Suprapubic skin (tissue), 4 donors: ENCODE data around the gene SORCS2. TPM values are rescaled to one million over a fixed set of nuclear protein-coding genes. Genes with fewer than 3 reads are reported as not detected.

Experiments
- DNase-seq, 2 donors: peaks; one replicate each; pipeline ENCODE4 v3.0.0-alpha.2; 2019; ENCODE audit warnings: low spot score in 2 of 2
- H3K27ac ChIP-seq: fragments of 200-600 bp; sonication (generic); one replicate; pipeline ENCODE4 v1.5.1; 2019
- H3K27me3 ChIP-seq: fragments of 200-600 bp; sonication (generic); one replicate; pipeline ENCODE4 v1.5.1; 2019
- H3K36me3 ChIP-seq: fragments of 200-600 bp; sonication (generic); one replicate; pipeline ENCODE4 v1.5.1; 2019
- H3K4me1 ChIP-seq: fragments of 200-600 bp; sonication (generic); one replicate; pipeline ENCODE4 v1.5.1; 2019
- H3K4me3 ChIP-seq: fragments of 200-600 bp; sonication (generic); one replicate; pipeline ENCODE4 v1.5.1; 2019; ENCODE audit warnings: mild to moderate bottlenecking
- H3K9me3 ChIP-seq: fragments of 200-600 bp; sonication (generic); one replicate; pipeline ENCODE4 v1.5.1; 2019
- CTCF ChIP-seq, 2 donors: fragments of 200-600 bp in 1 of 2; fragments of 450-650 bp in 1 of 2; sonication (generic) in 1 of 2; IDR thresholded peaks; one replicate each; pipeline ENCODE4 v1.5.1; 2016 to 2019; ENCODE audit warnings: antibody characterized with exemption in 2 of 2, mild to moderate bottlenecking in 1 of 2, moderate library complexity in 1 of 2
- EP300 ChIP-seq: sonication (generic); formaldehyde crosslinking; IDR thresholded peaks from one replicate; pipeline ENCODE4 v1.6.1; 2017; ENCODE audit warnings: antibody characterized with exemption
- POLR2A ChIP-seq, 2 donors: fragments of 450-650 bp; IDR thresholded peaks; one replicate each; pipeline ENCODE4 v1.6.1; 2017; ENCODE audit warnings: antibody characterized with exemption in 2 of 2, mild to moderate bottlenecking in 2 of 2, moderate library complexity in 2 of 2
- POLR2AphosphoS5 ChIP-seq, 3 donors: sonication (generic); formaldehyde crosslinking; IDR thresholded peaks; one replicate each; pipeline ENCODE4 v1.6.1; 2017; ENCODE audit warnings: antibody characterized with exemption in 3 of 3
- WGBS: methylation state at CpG from one replicate; pipeline ENCODE4 v1.1.5; 2018; 5-methylcytosine and 5-hydroxymethylcytosine counted together
- total RNA-seq, 4 donors: library from RNA; depleted of rRNA; stranded (reverse); fragments of >200 nt; gene quantifications; one replicate each; pipeline ENCODE4 v1.1.0, GENCODE V29; 2016

The SORCS2 gene
- total RNA-seq, 4 donors from 2014 or later, result 0.94 to 4.6 (median 1.3) TPM

GRCh38 chr4:7614350-7614949 lies 422.1 kb downstream of the SORCS2 start:
- WGBS, result 100% methylated on average over 1 of the region's 1 CpG
- Histone ChIP-seq H3K27ac (no peak overlapping the region), H3K36me3 (no peaks in the 10 kb centered on the region), H3K9me3 (no peaks in the 10 kb centered on the region), H3K27me3 (peaks cover 8% of the 10 kb centered on the region), H3K4me3 (no peak overlapping the region), H3K4me1 (no peaks in the 10 kb centered on the region)
- TF ChIP-seq POLR2A (IDR thresholded peaks at IDR 0.05), result no peak
- no peak for TF ChIP-seq POLR2AphosphoS5 (IDR thresholded peaks at IDR 0.05)
- no peak for TF ChIP-seq EP300
- TF ChIP-seq CTCF (IDR thresholded peaks at IDR 0.05), result no peak
- no peak for DNase-seq

GRCh38 chr4:7616193-7616592 lies 423.9 kb downstream of the SORCS2 start:
- no peak for DNase-seq
- WGBS, result 97% methylated on average over 3 of the region's 3 CpGs

GRCh38 chr4:7618361-7618760 lies 426.0 kb downstream of the SORCS2 start:
- no peak for DNase-seq
- 77% methylated on average over 9 of the region's 9 CpGs for WGBS
- Histone ChIP-seq H3K27me3 (peaks cover 12% of the 10 kb centered on the region), H3K36me3 (no peaks in the 10 kb centered on the region), H3K9me3 (no peaks in the 10 kb centered on the region), H3K27ac (no peak overlapping the region), H3K4me1 (no peaks in the 10 kb centered on the region), H3K4me3 (no peak overlapping the region)
- TF ChIP-seq EP300, result no peak
- no peak for TF ChIP-seq POLR2AphosphoS5 (IDR thresholded peaks at IDR 0.05)
- TF ChIP-seq POLR2A (IDR thresholded peaks at IDR 0.05), result no peak
- no peak for TF ChIP-seq CTCF (IDR thresholded peaks at IDR 0.05)

More at GRCh38 chr4:7616193-7616592, 423.9 kb downstream of the SORCS2 start:
- Histone ChIP-seq H3K4me1 (no peaks in the 10 kb centered on the region), H3K9me3 (no peaks in the 10 kb centered on the region), H3K36me3 (no peaks in the 10 kb centered on the region), H3K27me3 (peaks cover 12% of the 10 kb centered on the region), H3K27ac (no peak overlapping the region), H3K4me3 (no peak overlapping the region)
- TF ChIP-seq EP300 (no peak), CTCF (IDR thresholded peaks at IDR 0.05) (no peak), POLR2AphosphoS5 (IDR thresholded peaks at IDR 0.05) (no peak), POLR2A (IDR thresholded peaks at IDR 0.05) (no peak)

- no peaks in the 10 kb centered on the region for H3K4me1 ChIP-seq
- H3K9me3 ChIP-seq, result no peaks in the 10 kb centered on the region
- DNase-seq, result no peak
- H3K27ac ChIP-seq, result no peak overlapping the region
- no peak overlapping the region for H3K4me3 ChIP-seq
- 80% methylated on average over 14 of the region's 16 CpGs for WGBS
- peaks cover 12% of the 10 kb centered on the region for H3K27me3 ChIP-seq
- TF ChIP-seq CTCF (IDR thresholded peaks at IDR 0.05), result no peak
- TF ChIP-seq POLR2A (IDR thresholded peaks at IDR 0.05), result no peak
- TF ChIP-seq POLR2AphosphoS5 (IDR thresholded peaks at IDR 0.05), result no peak
- TF ChIP-seq EP300, result no peak
- no peaks in the 10 kb centered on the region for H3K36me3 ChIP-seq
These were observed 427.9 kb downstream of the SORCS2 start for GRCh38 chr4:7620086-7620813.

- no peaks in the 10 kb centered on the region for H3K4me1 ChIP-seq
- no peak overlapping the region for H3K4me3 ChIP-seq
- no peaks in the 10 kb centered on the region for H3K9me3 ChIP-seq
- no peaks in the 10 kb centered on the region for H3K36me3 ChIP-seq
- peaks cover 12% of the 10 kb centered on the region for H3K27me3 ChIP-seq
- 43% methylated on average over 1 of the region's 10 CpGs for WGBS
- TF ChIP-seq CTCF (IDR thresholded peaks at IDR 0.05) (no peak), POLR2A (IDR thresholded peaks at IDR 0.05) (no peak), EP300 (no peak), POLR2AphosphoS5 (IDR thresholded peaks at IDR 0.05) (no peak)
- no peak overlapping the region for H3K27ac ChIP-seq
- no peak for DNase-seq
These were observed 428.5 kb downstream of the SORCS2 start for GRCh38 chr4:7620814-7621176.
